GM21528 (cell line): ENCODE measurements around the gene DDA1.
"Not testable (repeated sequence)": the region's sequence is repeated elsewhere in the genome, so short reads cannot be mapped to it uniquely, and the experiment has no call there.

Experiments
- ATAC-seq: cut with Tn5 transposase; IDR thresholded peaks from one replicate; pipeline ENCODE4 v1.9.1; 2021; ENCODE audit warnings: mild to moderate bottlenecking, moderate library complexity; ENCODE audit not compliant: unreplicated experiment, low FRiP score

Gene DDA1

GRCh38 chr19:17340871-17341357 is 31.6 kb downstream of the DDA1 start:
- no peak for ATAC-seq

- no peak for ATAC-seq
Observed at GRCh38 chr19:17341386-17341785, 32.0 kb downstream of the DDA1 start.

- ATAC-seq, result no peak
Observed at GRCh38 chr19:17341845-17342244, 32.5 kb downstream of the DDA1 start.

- peak; percentile 60 for ATAC-seq
Observed at GRCh38 chr19:17346109-17346671, 36.8 kb downstream of the DDA1 start.

GRCh38 chr19:17347361-17347760 is 38.0 kb downstream of the DDA1 start:
- no peak for ATAC-seq

GRCh38 chr19:17347877-17348276 is 38.5 kb downstream of the DDA1 start:
- no peak for ATAC-seq

GRCh38 chr19:17348700-17349099 is 39.3 kb downstream of the DDA1 start:
- ATAC-seq, result no peak

- ATAC-seq, result no peak
Observed at GRCh38 chr19:17351815-17352435, 42.6 kb downstream of the DDA1 start.

- ATAC-seq, result no peak
Observed at GRCh38 chr19:17352608-17353280, 43.4 kb downstream of the DDA1 start.

GRCh38 chr19:17353386-17353785 is 44.0 kb downstream of the DDA1 start:
- no peak for ATAC-seq

GRCh38 chr19:17357078-17357666 is 47.8 kb downstream of the DDA1 start:
- no peak for ATAC-seq

- ATAC-seq, result no peak
Observed at GRCh38 chr19:17357724-17358123, 48.4 kb downstream of the DDA1 start.

- no peak for ATAC-seq
Observed at GRCh38 chr19:17358395-17358794, 49.0 kb downstream of the DDA1 start.

- ATAC-seq, result no peak
Observed at GRCh38 chr19:17359905-17360800, 50.8 kb downstream of the DDA1 start.

- ATAC-seq, result not testable (repeated sequence)
Observed at GRCh38 chr19:17363852-17364605, 54.7 kb downstream of the DDA1 start.

- no peak for ATAC-seq
Observed at GRCh38 chr19:17365361-17365760, 56.0 kb downstream of the DDA1 start.

- peak; percentile 82 for ATAC-seq
Observed at GRCh38 chr19:17370026-17370587, 60.7 kb downstream of the DDA1 start.
